Activated gamma-delta T cell treated with Interleukin-2 at 50 U/mL for 16 hours (primary cell): Measurements from ENCODE around the gene PTBP3.
"Not testable (repeated sequence)": the region's sequence is repeated elsewhere in the genome, so short reads cannot be mapped to it uniquely, and the experiment has no call there.

Experiments
- DNase-seq: peaks from one replicate; pipeline ENCODE4 v3.0.0-alpha.2; 2020

The PTBP3 gene

DNA sequence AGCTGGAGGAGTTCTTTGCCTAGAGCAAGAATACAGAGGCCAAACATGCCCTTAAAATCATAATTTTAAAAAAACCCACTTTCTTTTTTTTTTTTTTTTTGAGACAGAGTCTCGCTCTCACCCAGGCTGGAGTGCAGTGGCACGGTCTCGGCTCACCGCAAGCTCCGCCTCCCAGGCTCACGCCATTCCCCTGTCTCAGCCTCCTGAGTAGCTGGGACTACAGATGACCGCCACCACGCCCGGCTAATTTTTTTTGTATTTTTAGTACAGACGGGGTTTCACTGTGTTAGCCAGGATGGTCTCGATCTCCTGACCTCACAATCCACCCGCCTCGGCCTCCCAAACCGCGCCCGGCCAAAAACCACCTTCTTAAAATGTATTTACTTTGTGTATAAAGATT lies 66.3 kb downstream of the PTBP3 start:
- DNase-seq = not testable (repeated sequence)

DNA sequence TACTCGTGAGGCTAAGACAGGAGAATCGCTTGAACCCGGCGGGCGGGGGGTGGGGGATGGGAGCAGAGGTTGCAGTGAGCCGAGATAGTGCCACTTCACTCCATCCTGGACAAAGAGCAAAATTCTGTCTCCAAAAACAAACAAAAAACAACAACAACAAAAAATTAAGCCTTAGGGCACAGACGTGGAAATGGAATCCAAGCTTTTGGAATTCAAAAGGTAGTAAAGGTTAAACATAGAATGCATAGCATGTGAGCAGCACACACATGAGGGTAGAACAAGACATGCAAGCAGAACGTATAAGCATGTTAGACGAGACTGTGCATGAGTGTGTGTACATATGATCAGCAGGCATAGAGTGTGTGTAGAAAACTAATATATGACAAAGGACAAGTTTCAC lies 68.0 kb downstream of the PTBP3 start:
- no peak for DNase-seq

- no peak for DNase-seq
Measured at GRCh38 chr9:112262577-112262976, 70.8 kb downstream of the PTBP3 start.

GRCh38 chr9:112261133-112261532 lies 72.3 kb downstream of the PTBP3 start:
- no peak for DNase-seq

DNA sequence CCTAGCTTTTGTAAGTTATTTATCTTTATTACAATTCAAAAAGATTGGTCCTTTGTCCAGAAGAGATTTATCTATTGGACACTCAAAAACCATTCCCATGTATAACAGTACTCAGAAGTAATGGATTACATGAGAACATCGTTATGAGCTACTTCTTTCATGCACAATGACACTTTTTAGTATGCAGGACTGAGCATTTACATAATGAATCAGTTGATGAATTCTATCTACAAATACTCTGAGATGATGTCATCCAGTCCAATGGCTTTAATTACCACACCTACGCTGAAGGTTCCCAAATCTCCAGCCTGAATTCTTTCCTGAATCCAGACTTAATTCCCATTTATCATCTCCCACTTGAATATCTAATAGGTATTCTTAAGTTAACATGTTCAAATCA lies 75.3 kb downstream of the PTBP3 start:
- DNase-seq = no peak

GRCh38 chr9:112252194-112252593 lies 81.2 kb downstream of the PTBP3 start:
- no peak for DNase-seq

DNA sequence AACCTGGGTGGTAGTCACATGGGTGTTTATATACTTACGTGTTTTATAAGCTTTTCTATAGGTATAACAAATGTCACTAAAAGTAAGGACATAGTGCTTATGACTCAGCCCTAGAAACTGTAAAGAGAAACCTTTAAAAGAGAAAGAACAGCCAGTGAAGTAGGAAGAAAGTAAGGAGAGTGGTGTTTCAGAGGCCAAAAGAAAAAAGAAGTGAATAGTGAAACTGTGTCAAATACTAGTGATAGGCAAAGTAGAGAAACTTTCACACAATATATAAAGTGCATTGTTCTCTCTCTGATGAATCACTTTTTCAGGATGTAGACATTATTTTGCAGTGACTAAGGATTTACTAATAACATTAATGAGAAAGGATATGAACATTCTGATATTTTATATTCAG lies 84.1 kb downstream of the PTBP3 start:
- no peak for DNase-seq

DNA sequence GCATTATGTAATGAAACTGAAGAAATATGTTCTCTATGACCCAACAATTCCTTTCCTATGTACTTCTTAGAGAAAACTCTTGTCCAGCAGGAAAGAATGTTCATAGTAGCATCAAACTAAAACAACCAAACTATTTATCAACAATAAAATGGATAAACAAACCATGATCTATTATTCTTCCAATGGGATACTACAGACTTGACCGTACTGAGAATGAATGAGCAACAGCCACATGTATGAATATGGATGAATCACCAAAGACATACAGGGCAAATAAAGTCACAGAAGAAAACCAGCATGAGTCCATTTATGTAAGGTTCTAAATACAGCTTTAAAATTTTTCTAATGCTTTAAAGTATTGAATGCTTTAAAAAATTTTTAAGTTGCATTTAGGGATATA lies 84.7 kb downstream of the PTBP3 start:
- no peak for DNase-seq

- DNase-seq = no peak
Measured at GRCh38 chr9:112247090-112247489, 86.3 kb downstream of the PTBP3 start.

- no peak for DNase-seq
Measured at GRCh38 chr9:112245126-112245525, 88.3 kb downstream of the PTBP3 start.

DNA sequence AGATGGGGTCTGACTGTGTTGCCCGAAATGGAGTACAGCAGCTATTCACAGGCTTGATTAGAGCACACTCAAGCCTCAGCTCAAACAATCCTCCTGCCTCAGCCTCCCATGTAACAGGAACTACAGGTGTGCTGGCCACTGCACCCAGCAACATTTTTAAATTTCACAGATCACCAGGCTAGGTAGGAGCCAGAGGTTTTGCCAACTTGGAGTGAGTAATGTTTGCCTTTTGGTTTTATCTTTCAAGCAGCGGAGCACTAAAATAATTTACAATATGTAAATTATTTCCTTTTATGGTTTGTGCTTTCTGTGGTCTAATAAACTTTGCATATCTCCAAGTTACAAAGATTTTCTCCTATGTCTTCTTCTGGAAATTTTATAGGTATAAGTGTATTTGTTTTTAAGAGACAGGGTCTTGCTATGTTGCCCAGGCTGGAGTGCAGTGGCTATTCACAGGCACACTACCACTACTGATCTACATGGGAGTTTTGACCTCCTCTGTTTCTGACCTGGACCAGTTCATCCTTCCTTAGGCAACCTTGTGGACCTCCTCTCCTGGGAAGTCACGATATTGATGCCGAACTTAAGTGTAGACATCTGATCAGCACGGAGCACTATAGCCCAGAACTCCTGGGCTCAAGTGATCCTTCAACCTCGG lies 91.1 kb downstream of the PTBP3 start:
- DNase-seq = no peak

DNA sequence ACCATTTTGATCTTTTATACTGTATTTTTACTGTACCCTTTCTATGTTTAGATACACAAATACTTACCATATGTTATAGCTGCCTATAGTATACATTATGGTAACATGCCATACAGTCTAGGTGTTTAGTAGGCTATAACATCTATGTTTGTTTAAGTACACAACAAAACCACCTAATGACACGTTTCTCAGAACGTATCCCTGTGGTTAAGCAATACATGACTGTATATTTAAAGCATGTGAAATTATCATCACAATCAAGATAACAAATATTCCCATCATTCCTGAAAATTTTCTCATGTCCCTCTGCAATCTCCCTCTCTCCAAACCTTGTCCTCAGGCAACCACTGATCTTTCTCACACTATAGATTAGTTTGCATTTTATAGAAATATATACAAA lies 91.9 kb downstream of the PTBP3 start:
- no peak for DNase-seq

DNA sequence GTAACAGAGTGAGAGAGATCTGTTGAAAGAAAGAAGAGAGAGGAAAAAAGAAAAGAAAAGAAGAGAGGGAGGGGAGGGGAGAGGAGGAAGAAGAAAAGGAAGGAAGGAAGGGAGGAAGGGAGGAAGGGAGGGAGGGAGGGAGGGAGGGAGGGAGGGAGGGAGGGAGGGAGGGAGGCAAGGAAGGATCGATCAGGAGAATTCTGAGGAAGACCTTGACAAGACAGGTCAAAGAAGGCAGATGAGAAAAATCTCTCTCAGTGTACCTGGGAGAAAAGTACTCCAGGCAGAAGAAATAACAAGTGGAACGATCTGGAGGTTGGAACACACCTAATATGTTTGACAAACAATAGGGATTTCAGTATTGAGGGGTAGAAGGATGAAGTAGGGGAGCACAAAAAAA lies 93.7 kb downstream of the PTBP3 start:
- DNase-seq = no peak

GRCh38 chr9:112239284-112239683 lies 94.1 kb downstream of the PTBP3 start:
- DNase-seq = no peak

- no peak for DNase-seq
Measured at GRCh38 chr9:112234779-112235178, 98.6 kb downstream of the PTBP3 start.

GRCh38 chr9:112233769-112234168 lies 99.7 kb downstream of the PTBP3 start:
- no peak for DNase-seq

DNA sequence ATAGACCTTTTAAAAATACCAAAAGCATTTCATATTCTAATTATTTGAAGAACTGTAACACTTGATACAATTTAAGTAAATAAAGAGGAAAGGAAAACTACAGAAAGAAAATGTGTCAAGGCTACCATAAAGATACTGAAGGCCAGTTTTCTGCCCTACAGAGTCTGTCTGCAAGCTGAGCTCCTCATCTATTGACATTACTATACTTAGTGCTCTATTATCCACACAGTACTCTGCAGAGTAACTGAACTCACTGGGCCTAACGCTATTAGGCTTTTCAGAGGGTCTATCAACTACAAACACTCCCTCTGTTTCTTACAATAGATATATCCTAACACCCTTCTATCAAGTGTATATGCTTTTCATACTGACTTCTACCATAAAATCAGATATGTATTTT lies 101.2 kb downstream of the PTBP3 start:
- DNase-seq = no peak

DNA sequence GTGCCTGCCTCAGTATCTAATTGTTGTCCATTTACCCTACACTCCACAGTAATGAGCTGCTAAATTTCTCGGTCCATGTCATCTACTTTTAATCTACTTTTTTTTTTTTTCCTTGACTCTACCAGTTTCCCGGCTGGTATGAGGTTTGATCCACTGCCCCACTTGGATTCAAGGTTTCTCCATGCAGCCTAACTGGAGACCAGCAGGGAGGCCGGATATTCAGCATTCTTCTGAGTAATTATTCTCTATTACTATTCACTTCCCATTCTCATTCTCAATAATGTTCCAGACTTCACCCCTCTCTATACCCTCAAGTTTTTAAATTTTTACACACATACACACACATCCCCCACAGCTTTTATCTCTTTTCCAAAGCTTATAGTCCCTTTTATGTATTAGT lies 107.3 kb downstream of the PTBP3 start:
- DNase-seq = no peak

- no peak for DNase-seq
Measured at GRCh38 chr9:112224401-112225289, 108.8 kb downstream of the PTBP3 start.

DNA sequence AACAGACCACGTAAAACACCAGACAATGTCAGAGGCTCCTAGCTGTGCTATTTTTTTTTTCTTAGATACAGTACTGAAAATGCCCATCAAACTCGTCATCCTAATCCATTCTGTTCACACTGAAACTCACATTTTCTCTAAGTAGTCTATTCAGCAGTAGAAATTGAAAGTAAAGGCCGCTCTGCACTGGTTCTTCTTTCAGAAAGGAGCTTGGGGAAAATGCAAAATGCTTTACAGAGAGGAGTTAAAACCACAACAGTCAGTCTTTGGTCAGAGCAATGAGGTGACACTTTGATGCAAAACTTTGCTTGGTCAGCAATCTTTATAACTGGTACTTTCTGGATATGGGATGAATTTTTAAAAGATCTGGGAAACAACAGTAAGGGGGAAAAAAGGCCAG lies 114.5 kb downstream of the PTBP3 start:
- DNase-seq = no peak

- no peak for DNase-seq
Measured at GRCh38 chr9:112212926-112213325, 120.5 kb downstream of the PTBP3 start.

DNA sequence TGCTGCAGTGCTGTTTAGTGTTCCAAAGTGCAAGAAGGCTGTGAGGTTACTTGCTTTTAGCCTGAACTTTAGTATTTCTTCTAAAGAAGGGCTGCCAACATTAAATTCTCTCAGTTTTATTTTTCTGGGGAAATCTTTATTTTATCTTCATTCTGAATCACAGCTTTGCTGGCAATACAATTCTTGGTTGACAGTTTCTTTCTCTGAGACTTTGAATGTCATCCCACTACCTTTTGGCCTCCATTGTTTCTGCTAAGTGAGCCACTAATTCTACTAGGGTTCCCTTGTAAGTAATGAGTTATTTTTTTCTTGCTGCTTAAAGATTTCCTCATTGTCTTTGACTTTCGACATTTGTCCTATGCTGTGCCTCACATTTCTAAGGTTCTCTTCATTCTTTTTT lies 126.0 kb downstream of the PTBP3 start:
- no peak for DNase-seq

- no peak for DNase-seq
Measured at GRCh38 chr9:112203536-112203935, 129.9 kb downstream of the PTBP3 start.

- no peak for DNase-seq
Measured at GRCh38 chr9:112200711-112201110, 132.7 kb downstream of the PTBP3 start.

DNA sequence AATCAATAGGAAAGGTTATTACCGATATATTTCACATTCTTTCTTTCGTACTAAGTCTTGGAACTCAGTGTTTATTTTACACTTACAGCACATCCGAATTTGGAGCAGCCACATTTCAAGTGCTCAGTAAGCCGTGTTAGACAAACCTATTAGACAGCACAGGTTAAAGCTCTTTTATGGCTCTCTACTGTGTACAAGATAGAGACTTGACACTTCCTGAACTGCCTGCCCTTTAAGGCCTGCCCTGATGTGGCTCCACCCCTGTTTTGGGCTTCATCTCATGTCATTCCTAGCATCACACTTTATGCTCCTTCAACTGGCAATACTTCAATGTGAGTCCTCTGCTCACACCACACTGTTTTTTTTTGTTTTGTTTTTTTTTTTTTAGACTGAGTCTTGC lies 134.8 kb downstream of the PTBP3 start:
- no peak for DNase-seq
